G401.6 (cell line): ENCODE measurements around the gene ECEL1.

Source experiments
- FAIRE-seq: peaks from 2 replicates; lab custom pipeline; 2012; peaks lifted over from hg19 to GRCh38; lab: Jason Lieb, UNC

Gene ECEL1

DNA sequence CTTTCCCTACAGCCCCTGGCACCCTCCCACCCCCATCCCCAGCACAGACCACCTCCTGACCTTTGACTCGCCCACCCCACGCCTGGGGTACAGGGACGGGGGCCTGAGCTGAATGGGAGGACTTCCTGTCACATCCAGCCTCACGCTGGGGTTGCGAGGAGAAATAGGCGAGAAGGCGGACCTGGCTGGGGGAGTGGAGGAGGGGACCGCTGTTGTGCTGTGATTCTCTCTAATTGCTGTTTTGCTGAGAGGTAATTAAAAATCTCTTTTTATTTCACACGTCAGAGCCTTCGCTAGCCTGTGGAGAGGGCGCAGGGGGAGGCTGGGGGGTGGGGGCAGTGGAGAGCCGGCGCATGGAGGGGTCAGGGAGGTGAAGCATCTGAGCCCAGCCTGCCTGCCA, 9.7 kb upstream of the ECEL1 start:
- no peak for FAIRE-seq

DNA sequence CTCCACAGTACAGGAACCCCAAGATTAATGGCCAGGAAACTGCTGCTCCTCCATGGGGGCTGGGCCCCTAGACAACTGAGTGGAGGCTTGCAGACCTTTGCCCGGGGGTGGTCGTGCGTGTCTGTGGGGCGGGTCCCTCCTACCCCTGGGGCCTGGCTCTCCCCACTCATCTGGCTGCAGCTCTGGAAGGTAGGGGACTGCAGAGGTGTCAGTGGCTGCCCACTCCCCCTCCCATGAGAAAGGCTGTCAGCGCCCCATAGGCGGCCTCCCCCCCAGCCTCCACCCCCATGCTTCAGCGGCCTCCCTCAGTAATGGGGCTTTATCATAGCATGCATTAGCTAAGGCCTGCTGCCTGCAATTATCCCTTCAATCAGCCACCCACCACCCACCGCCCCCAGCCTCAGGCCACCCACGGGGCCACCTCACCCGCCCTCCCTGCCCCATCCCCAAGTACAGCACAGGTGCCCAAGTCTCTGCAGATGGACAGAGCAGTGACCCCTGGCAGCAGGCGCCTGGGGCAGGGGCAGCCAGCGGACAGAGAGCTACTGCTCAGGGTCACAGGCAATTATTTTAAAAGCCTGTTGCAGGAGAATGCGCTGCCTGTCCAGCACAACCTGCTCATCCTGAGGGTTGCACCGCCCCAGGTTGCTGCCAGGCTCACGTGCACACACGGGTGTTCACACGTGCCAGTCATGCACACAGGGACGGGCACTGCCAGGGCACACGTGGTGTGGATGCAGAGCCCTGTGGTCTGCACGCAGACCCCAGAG, 9.1 kb upstream of the ECEL1 start:
- no peak for FAIRE-seq

DNA sequence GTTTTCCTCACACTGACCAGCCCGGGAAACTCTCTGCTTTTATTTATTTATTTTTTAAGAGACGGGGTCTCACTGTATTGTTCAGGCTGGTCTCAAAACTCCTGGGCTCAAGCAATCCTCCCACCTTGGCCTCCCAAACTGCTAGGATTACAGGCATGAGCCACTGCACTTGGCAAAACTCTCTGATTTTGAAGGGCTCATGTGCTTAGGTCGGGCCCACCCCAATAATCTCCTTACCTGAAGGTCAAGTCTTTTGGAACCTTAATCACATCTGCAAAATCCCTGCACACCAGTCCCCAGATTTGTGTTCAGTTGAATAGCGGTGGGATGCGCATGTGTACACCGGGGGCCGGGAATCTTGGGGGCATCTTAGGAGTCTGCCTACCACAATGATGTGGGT, 7.7 kb upstream of the ECEL1 start:
- no peak for FAIRE-seq

DNA sequence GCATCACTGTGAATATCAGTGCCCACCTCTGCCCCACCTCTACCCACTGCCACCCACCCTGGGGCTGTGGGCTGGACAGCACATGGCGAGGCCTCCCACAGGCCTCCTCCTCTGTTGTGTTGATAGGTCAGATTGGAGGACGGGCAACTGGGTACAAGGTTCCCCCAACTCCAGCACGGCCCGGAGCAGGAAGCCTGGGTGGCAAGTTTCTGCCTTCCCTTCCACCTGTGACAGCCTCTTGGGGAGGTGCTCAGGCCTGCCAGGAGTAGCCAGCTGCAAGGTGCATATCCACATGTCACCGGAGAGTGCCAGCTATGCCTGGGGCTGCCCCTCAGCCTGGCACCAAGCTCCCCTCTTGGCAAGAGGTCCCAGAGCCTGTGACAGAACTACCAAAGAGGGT, 6.9 kb upstream of the ECEL1 start:
- no peak for FAIRE-seq

DNA sequence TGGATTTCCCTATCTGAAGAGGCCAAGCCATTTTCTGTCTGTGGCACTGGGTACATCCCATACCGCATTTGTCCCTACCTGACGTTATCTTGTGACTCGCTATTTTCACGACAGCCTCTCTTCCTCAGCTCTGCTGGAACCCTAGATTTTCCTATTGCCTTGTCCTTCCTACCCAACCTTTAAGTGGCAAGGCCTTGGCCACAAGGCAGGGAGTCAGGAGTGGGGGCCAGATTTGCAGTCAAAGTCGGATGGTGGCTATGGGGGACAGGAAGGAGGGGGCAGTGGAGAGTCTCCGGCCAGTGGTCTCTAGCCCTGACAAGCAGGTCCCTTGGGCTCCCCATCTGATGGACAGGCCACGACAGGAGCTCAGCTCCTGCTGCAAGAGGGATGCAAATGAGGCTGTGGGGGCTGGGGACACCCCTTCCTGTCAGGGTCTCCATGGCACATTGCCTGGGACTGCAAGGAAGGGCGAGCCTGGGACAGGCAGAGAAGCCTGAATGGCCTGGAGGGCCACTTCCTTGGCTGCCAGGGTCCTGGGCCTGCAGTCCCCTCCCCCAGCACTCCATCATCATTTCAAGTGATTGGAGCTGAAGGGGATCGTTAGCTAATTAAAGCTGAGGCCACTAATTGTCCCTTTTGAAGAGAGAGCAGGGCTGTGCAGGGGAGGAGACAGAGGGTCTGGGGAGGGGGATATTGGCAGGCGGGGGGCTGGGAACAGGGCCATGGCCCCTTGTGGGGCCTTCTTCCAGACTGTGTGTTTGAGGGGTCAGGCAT, 6.3 kb upstream of the ECEL1 start:
- no peak for FAIRE-seq

DNA sequence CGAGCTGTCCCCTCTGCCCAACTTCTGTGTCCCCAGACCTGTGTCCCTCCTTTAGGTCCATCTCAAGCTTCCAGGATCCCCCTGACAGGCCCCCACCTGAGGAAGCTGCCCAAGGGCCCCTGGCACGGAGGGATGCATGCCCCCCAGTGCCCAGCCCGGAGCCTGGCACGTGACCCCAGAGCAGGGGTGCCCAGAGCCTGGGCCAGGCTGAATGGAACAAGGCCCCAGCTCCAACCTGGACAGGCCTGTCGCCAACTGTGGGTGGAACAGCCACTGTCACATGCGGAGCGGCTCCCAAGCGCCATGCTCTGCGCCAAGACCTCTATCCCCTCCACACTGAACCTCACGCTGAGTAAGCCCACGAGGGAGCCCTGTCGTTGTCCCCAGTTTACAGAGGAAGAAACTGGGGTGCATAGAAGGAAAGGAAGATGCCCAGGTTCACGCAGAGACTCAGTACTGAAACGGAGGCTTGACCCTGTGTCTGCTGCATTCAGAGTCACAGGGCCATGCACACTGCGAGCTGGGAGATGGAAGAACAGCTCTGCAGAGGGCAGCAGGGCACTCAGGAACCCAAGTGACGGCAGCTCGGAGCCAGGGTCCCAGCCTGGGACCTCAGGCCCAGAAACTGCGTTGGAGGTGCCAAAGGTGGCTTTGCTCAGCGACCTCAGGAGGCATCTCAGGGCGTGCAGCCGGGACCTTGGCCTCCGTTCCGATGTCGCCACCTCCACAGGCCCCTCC, 5.5 kb upstream of the ECEL1 start:
- FAIRE-seq, result no peak

DNA sequence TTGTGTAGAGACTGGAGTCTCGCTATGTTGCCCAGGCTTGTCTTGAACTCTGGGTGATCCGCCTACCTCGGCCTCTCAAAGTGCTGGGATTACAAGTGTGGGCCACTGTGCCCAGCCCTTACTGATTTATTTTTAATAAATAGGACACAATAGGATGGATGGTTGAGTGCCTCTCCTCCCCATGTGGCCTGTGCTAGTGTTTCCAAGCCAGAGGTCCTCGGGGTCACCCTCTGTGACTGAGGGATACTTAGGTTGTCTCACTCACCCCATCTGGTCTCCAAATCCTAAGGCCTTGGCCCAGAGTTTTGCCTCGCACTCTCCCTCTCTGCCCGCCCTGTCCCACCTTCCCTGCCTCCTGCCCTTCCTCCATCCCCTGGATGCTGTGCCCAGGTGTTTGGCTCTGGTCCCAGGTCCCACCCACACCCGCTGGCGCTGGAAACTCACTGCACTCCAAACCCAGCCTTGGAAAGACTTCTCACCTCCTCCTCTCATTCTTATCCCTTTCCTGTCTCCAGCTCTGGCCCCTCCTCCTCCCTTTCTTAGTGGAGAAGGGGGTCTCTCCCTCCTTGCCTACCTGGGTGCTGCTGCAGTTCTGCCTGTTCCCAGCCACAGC, 4.7 kb upstream of the ECEL1 start:
- no peak for FAIRE-seq

DNA sequence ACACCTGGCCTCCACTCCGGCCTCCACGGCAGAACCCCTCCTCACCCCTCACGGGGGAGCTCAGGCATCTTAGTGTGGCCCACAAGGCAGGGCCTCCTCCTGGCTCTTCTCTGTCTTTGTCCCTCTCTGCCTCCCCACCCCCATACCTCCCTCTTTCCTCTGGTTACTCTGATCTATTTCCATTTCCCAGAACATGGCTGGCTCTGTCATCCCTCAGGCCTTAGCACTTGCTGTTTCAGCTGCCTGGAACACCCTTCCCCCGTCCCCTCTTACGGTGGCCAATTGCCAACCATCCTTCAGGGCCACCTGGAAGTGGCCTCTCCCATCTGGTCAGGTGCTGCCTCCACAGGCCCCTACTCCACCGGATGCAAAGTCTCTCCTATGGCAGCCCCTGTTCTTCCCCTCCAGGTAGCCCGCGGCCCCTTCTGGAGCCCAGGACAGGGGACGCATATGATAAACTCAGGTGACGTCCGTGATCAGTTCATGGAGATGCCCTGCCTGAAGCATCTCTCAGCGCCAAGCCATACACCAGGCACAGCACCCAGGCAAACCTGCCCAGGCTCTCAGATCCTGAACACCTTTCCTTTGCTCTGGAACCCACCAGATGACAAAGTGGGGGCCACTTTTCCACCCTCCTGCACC, 3.6 kb upstream of the ECEL1 start:
- no peak for FAIRE-seq

DNA sequence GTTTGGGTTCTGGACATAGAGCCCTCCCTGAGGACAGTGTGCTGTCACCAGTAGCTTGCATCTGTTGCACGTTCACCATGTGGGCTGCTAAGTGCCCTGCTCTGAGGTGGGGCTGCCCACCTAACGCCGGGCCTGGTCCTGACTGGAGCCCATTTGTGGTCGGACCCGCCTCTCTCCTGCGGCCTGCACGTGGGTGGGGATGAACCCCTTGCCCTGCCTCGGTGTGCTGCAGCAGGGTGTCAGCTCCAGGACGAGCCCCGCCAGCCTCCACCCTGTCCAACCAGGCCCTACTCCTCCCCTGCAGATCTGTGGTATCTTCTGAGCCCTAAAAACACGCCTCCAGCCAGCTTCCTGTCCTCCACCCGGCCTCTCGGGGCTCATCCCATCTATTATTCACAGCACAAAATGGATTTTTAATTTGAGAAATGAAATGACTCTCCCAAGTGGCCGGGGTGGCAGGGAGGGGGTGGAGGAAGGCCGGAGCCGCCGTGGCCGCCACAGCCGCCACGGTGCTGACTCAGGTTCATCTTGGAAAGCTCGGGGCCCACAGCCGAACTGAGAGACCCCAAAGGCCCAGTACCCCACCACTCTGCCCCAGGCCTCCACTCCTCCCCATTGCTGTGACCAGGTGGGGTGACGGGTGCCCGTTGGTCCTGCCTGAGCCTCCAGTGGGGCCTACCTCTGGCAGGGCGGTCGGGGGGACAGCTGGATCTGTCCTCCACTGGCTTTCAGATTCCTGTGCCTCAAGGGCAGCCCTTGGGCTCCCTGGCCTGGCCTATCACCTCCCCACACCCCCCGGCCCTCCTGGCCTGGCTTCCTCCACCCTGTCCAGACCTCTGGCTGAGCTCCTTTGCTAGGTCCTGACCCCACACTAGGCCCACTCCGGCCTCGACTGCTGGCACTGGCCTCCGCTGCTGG, 2.8 kb upstream of the ECEL1 start:
- no peak for FAIRE-seq

DNA sequence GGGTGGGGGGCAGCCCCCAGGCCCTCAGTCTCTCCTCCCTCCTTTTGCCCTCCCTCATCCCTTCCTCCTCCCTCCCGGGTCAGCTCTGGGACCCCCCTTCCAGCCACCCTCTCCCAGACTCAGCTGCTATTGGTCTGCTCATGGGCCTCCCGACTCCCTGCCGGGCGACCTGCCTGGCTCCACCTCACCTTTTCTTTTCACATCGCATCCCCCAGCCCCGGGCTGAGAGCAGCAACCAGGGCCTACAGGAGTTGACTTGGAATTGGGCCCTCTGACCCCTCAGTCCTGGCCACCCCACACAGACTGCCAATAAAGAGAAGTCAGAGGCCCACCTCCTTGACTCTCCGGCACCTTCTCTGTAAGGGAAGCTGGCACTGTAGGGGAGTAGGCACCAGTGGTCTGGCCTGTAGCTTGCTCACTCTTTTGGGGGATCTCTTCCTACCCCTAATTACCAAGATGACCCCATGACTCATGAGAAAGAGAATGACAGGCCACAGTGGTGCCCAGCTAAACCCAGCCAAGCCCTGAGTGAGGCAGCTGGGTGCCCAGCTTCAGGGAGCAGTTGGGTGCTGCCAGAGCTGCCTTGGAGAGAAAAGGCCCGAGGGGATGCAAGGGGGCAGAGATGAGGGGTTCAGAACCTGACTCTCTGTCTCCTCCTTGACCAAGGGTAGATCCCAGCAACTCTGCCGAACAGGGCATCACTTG, 2.0 kb upstream of the ECEL1 start:
- no peak for FAIRE-seq

DNA sequence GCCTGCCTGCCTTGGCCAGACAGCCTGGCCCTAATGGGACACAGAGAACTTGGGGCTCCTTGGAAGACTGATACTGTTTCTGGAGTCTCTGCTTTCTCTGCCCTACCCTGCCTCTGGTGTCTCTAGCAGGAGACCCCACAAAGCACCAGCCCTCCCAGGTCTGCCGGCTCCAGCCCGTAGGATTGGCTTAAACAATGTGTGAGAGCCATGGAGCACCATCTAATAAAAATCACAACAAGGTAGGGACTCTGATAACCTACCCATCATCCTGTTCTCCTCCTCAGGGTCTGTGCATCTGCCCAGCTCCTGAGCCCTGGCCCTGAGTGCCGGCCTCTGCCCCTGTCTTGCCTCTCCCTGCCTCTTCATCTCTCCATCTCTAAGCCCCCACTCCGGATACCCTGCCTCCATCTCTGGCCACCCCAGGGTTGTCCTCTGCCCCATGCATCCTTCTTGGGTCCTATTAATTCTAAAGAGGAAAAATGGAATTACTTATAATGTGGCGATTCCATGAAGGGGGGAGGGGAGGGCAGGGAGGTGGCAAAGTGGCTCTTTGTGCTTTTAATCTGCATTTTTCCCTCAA, 1.2 kb upstream of the ECEL1 start:
- no peak for FAIRE-seq

DNA sequence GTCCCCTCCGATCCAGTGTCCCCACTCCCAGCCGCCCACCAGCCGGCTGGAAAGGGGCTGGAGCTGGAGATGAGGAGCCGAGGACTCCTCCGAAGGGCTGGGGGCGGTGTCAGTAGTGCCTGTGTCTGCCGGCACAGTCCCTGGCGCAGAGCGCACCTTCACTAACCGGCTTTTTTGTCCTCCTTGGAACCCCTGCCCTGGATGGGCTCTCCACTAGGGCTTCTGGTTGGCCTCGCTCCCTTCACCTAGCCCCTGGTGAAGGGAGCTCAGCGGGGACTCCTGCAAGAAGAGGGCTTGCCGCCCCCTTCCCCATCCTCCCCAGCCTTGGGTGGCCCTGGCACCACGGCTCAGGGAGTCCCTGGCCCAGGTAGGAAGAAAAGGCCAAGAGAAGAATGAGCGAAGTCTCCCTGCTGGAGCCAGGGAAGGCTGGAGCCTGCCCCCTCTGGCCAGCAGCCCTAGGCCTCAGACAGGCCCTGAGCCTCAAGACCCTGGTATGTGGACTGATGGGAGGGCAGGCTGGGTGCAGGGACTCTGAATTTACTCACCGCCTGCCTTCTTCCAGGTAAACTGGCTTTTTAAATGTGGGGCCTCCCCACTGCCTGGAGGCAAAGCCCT, 570 bp upstream of the ECEL1 start:
- FAIRE-seq, result no peak

DNA sequence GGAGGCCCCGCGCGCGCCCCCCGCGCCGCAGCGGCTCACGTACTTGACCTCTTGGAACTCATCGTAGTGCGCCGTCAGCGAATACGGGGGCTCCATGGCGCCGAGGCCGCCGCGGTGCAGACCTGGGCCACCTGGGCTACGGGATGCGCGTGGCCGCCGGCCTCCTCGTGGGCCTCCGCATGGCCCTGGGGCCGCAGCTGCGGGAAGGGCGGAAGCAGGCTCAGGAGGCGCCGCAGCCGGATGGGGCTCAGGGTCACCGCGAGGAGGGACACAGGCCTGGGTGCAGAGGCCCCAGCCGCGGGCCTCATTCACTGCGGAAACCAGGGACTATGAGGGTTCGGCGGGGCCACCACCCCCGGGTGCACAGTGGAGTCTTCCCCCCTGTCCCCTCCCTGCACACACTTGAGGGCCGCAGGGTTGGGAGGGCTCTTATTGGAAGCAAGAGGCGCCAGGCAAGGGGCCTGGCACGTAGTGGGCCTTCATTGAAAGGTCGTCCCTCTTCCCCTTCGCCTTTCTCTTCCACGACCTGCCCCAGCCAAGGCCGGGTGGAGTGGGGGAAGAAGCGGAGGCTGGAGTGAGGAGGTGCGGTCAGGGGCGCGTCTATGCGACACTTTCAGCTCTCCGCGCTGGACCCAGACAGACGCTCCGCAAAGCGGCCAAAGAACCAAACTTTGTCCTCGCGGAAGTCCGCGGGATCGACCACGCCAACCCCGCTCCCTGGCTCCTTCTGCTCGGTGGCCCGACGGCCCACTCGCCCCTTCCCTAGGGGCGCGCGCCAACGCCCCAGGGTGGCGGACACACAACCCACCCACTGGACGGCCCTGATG, 863 bp downstream of the ECEL1 start:
- no peak for FAIRE-seq

DNA sequence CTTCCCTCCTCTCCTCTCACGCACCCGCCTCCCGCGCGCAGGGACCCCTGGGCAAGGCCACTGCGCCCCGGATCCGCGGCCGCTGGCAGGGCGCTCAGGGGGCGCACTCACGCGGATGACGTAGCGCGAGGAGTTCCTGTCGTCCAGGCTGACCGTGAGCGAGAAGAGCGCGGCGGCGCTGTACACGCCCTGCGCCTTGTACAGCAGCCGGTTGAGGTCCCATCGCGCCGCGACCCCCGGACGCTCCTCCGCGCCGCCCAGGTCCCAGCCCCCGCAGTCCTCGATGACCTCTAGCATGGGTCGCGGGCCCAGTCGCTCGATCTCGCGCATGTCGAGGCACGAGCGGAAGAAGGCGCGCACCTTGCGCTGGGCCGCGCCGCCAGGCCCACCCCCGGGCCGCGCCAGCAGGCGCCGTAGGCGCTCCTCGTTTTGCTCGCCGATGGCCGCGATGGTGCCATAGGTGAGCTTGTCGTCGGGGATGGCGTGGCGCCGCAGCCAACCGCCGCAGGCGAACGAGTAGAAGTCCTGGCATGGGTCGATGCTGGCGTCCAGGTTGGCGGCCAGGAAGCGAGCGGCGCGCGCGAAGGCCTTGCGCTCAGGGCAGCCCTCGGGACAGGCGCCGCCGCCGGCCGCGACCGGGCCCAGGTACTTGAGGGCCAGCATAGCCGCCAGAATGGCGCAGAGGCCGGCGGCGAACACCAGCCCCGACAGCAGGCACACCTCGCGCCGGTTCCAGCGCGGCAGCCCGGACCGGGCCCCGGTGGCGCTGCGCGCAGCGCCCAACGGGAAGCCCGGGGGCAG, 1.7 kb downstream of the ECEL1 start:
- no peak for FAIRE-seq

DNA sequence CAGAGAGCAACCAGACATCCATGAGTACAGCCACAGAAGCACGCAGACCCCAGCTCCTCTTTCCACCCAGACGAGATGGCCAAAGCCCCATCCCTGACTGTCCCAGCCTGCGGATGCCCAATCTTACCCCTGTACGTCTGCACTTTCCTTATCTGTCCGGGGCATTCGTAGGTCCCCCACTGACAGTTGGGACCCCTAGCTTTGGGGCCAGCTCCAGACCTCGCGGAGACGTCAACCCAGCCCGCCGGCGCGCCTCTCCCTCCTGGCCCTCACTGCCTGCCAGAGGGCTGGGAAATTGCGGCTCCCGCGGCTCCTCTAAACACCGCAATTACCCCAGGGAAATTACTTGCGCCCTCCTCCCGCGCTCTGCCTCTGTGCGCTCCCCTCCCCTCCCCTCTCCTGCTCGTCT, 2.3 kb downstream of the ECEL1 start:
- no peak for FAIRE-seq

DNA sequence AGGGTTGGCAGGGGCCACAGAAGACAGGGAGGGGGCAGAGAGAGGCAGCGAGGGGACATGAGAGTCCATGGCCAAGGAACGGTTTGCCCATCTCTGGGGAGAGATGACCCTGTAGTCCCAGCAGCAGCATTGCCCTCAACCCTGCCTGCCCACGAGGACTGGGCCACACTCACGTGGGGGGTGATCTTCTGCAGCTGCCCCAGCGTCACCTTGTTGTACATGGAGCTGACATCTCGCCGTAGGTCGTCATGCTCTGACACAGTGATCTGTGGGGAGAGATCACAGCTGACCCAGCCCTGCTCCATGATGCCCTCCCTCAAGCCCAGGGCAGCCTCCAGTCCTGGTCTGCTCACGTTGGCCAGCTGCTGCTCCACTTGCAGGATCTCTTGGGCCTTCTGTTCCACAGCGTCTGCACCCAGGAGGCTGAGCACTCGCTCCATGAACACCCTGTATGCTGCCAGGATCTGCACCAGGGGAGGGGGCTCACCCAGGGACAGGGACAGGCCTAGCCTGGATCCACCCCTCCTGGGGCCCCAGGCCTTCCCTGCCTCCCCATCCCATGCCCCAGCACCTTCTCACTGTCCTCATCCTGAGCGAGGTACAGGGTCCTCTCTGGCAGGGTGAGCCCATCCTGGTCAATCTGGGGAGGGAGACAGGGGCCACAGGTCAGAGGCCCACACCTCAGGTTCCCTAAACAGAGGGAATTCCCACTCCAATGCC, 2.8 kb downstream of the ECEL1 start:
- no peak for FAIRE-seq

DNA sequence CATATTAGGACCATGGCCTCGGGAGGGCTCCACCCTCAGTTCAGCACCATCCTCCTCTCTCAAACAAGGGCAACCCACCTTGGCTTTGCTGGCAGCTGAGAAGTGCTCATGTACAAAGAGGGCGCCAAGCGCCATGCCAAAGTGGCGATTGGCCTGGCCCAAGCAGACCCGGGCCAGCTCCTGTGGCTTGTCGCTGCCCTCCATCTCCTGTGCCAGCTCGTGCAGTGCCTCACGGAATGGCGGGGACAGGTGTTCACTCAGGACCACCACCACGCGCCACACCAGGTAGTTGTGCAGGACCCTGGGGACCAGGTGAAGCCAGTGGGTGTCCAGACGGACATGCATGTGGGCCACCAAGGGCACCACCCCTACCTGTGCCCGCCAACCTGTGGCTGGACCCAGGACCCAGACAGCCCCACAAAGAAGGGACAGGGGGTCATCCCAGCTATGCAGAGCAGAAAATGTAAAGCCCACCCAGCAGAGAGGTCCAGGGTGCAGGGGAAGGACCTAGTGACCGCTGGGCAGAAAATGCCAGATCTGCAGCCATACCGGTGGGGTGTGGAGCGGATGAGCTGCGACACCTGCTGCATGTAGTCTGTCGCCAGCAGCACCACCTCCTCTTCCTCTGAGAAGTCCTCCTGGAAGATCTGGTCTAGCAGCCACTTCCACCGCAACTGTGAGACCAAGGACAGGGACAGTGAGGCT, 3.6 kb downstream of the ECEL1 start:
- no peak for FAIRE-seq
